Sigmoid colon (tissue), 7 donors: ENCODE data around the gene EHMT1. TPM values are rescaled to one million over a fixed set of nuclear protein-coding genes. Genes with fewer than 3 reads are reported as not detected.

ENCODE experiments used
- DNase-seq: peaks from one replicate; pipeline ENCODE4 v3.0.0-alpha.2; 2019
- H3K27ac ChIP-seq, 4 donors: fragments of 200-600 bp; sonication (generic); one replicate each; pipeline ENCODE4 v1.5.1; 2016 to 2019; ENCODE audit warnings: mild to moderate bottlenecking in 1 of 4
- H3K27me3 ChIP-seq, 3 donors: fragments of 200-600 bp; sonication (generic); one replicate each; pipeline ENCODE4 v1.5.1; 2019; ENCODE audit warnings: mild to moderate bottlenecking in 1 of 3
- H3K36me3 ChIP-seq, 4 donors: fragments of 200-600 bp; sonication (generic); one replicate each; pipeline ENCODE4 v1.5.1; 2016 to 2019
- H3K4me1 ChIP-seq, 4 donors: fragments of 200-600 bp; sonication (generic); one replicate each; pipeline ENCODE4 v1.5.1; 2017 to 2019
- H3K4me3 ChIP-seq, 4 donors: fragments of 200-600 bp; sonication (generic); one replicate each; pipeline ENCODE4 v1.5.1; 2017 to 2019; ENCODE audit warnings: mild to moderate bottlenecking in 2 of 4, moderate library complexity in 1 of 4
- H3K9me3 ChIP-seq, 4 donors: fragments of 200-600 bp in 3 of 4; sonication (generic) in 3 of 4; one replicate each; pipeline versions ENCODE4 v1.5.1 to v1.6.1; 2013 to 2019
- CTCF ChIP-seq, 4 experiments: fragments of 450-650 bp in 3 of 4; fragments of 200-600 bp in 1 of 4; IDR thresholded peaks; one replicate each; pipeline ENCODE4 v1.5.1; 2016 to 2019; ENCODE audit warnings: antibody characterized with exemption in 4 of 4, mild to moderate bottlenecking in 3 of 4, moderate library complexity in 2 of 4
- EP300 ChIP-seq, 4 donors: sonication (generic); formaldehyde crosslinking; IDR thresholded peaks; one replicate each; pipeline ENCODE4 v1.6.1; 2017; ENCODE audit warnings: antibody characterized with exemption in 4 of 4
- POLR2A ChIP-seq, 2 donors: fragments of 450-650 bp; IDR thresholded peaks; one replicate each; pipeline ENCODE4 v1.6.1; 2016; ENCODE audit warnings: antibody characterized with exemption in 2 of 2, mild to moderate bottlenecking in 2 of 2, moderate library complexity in 2 of 2
- POLR2AphosphoS5 ChIP-seq, 4 donors: sonication (generic); formaldehyde crosslinking; IDR thresholded peaks; one replicate each; pipeline ENCODE4 v1.6.1; 2017; ENCODE audit warnings: antibody characterized with exemption in 4 of 4
- WGBS, 2 donors: extraction: QIAGEN DNeasy Blood & Tissue Kit; methylation state at CpG; one replicate each; pipeline ENCODE4 v1.1.7; 2013; 5-methylcytosine and 5-hydroxymethylcytosine counted together
- intact Hi-C: fragments of 100-400 bp; cut with DNase I; formaldehyde crosslinking; loops from one replicate; pipeline ENCODE4 v1.15.1; 2023
- polyA plus RNA-seq, 3 donors: library from polyadenylated mRNA; stranded (reverse); fragments of 200-250 nt; gene quantifications; one replicate each; pipeline ENCODE4 v1.2.3, GENCODE V29; 2013
- total RNA-seq, 4 donors: library from RNA; depleted of rRNA; stranded (reverse); fragments of >200 nt; gene quantifications; one replicate each; pipeline ENCODE4 v1.1.0, GENCODE V29; 2016
- donor health status: healthy with polysubstance abuse.
- donor health status: Bipolar disorder and iron deficiency.
- donor health status: healthy.

The EHMT1 gene
- total and polyA plus RNA-seq, 7 donors = 19.2 to 91.4 (median 60.4) TPM

GRCh38 chr9:137749511-137749910 lies 130.7 kb downstream of the EHMT1 start:
- intact Hi-C loops = no loop called here
- Histone ChIP-seq H3K4me3 (no peak overlapping the region), H3K4me1 (no peaks in the 10 kb centered on the region), H3K27ac (no peak overlapping the region), H3K9me3 (no peaks in the 10 kb centered on the region), H3K36me3 (peaks cover 5 to 55% (median 19%) of the 10 kb centered on the region in 4 donors), H3K27me3 (no peaks in the 10 kb centered on the region)
- WGBS, 2 donors = 90 to 93% methylated on average over 4 of the region's 4 CpGs
- no peak for DNase-seq
- TF ChIP-seq POLR2AphosphoS5 (IDR thresholded peaks at IDR 0.05) = no peak
- no peak for TF ChIP-seq POLR2A (IDR thresholded peaks at IDR 0.05)
- no peak for TF ChIP-seq CTCF (IDR thresholded peaks at IDR 0.05)
- no peak for TF ChIP-seq EP300 (IDR thresholded peaks at IDR 0.05)

- H3K36me3 ChIP-seq = peaks cover 3 to 55% (median 18%) of the 10 kb centered on the region in 4 donors
- H3K9me3 ChIP-seq = no peaks in the 10 kb centered on the region
- no peaks in the 10 kb centered on the region for H3K4me1 ChIP-seq
- H3K27ac ChIP-seq = no peak overlapping the region
- H3K4me3 ChIP-seq = no peak overlapping the region
- 86 to 92% methylated on average over 3 of the region's 3 CpGs for WGBS, 2 donors
- intact Hi-C loops = no loop called here
- TF ChIP-seq POLR2A (IDR thresholded peaks at IDR 0.05) = no peak
- DNase-seq = no peak
- H3K27me3 ChIP-seq = no peaks in the 10 kb centered on the region
Measured at GRCh38 chr9:137750007-137750406, 131.2 kb downstream of the EHMT1 start.

GRCh38 chr9:137750566-137750965 lies 131.8 kb downstream of the EHMT1 start:
- H3K36me3 ChIP-seq = peaks cover 8 to 55% (median 19%) of the 10 kb centered on the region in 4 donors
- WGBS, 2 donors = 94 to 96% methylated on average over 10 of the region's 10 CpGs
- no peaks in the 10 kb centered on the region for H3K4me1 ChIP-seq
- H3K4me3 ChIP-seq = no peak overlapping the region
- TF ChIP-seq EP300 (IDR thresholded peaks at IDR 0.05) (no peak), CTCF (IDR thresholded peaks at IDR 0.05) (no peak), POLR2AphosphoS5 (IDR thresholded peaks at IDR 0.05) (no peak), POLR2A (IDR thresholded peaks at IDR 0.05) (no peak)
- H3K27ac ChIP-seq = no peak overlapping the region
- DNase-seq = no peak
- no peaks in the 10 kb centered on the region for H3K9me3 ChIP-seq
- intact Hi-C loops = no loop called here
- H3K27me3 ChIP-seq = no peaks in the 10 kb centered on the region

GRCh38 chr9:137751616-137752015 lies 132.8 kb downstream of the EHMT1 start:
- Histone ChIP-seq H3K4me1 (no peaks in the 10 kb centered on the region), H3K9me3 (no peaks in the 10 kb centered on the region), H3K36me3 (peaks cover 8 to 53% (median 15%) of the 10 kb centered on the region in 4 donors), H3K4me3 (no peak overlapping the region), H3K27me3 (no peaks in the 10 kb centered on the region), H3K27ac (no peak overlapping the region)
- TF ChIP-seq CTCF (IDR thresholded peaks at IDR 0.05) (no peak), EP300 (IDR thresholded peaks at IDR 0.05) (no peak), POLR2A (IDR thresholded peaks at IDR 0.05) (no peak), POLR2AphosphoS5 (IDR thresholded peaks at IDR 0.05) (no peak)
- WGBS, 2 donors = 97 to 98% methylated on average over 5 of the region's 5 CpGs
- intact Hi-C loops = no loop called here
- DNase-seq = no peak

- WGBS, 2 donors = 93 to 97% methylated on average over 14 of the region's 14 CpGs
- Histone ChIP-seq H3K36me3 (peaks cover 8 to 50% (median 15%) of the 10 kb centered on the region in 4 donors), H3K4me3 (no peak overlapping the region), H3K4me1 (peaks cover 0 to 7% (median 4%) of the 10 kb centered on the region in 4 donors), H3K27ac (no peak overlapping the region), H3K9me3 (no peaks in the 10 kb centered on the region), H3K27me3 (no peaks in the 10 kb centered on the region)
- intact Hi-C loops = no loop called here
- DNase-seq = no peak
- TF ChIP-seq EP300 (IDR thresholded peaks at IDR 0.05) (no peak), POLR2AphosphoS5 (IDR thresholded peaks at IDR 0.05) (no peak), POLR2A (IDR thresholded peaks at IDR 0.05) (no peak), CTCF (IDR thresholded peaks at IDR 0.05) (no peak)
Measured at GRCh38 chr9:137752426-137752825, 133.6 kb downstream of the EHMT1 start.
